ENCODE data around the gene CCDC192.

The CCDC192 gene

GRCh38 chr5:127805448-127805847 lies 102.3 kb downstream of the CCDC192 start:
- DNase-seq (ENCODE audit: low read depth in 1 of 2, low spot score in 1 of 2): no peak

- no peak for DNase-seq (ENCODE audit: low read depth in 1 of 2, low spot score in 1 of 2)
These were observed 103.6 kb downstream of the CCDC192 start for GRCh38 chr5:127806776-127807175.

- no peak for DNase-seq (ENCODE audit: low read depth in 1 of 2, low spot score in 1 of 2)
These were observed 106.3 kb downstream of the CCDC192 start for GRCh38 chr5:127809533-127809932.

- no peak for DNase-seq (ENCODE audit: low read depth in 1 of 2, low spot score in 1 of 2)
These were observed 106.8 kb downstream of the CCDC192 start for GRCh38 chr5:127810017-127810416.

GRCh38 chr5:127810707-127811490 lies 107.7 kb downstream of the CCDC192 start:
- no peak for DNase-seq (ENCODE audit: low read depth in 1 of 2, low spot score in 1 of 2)

- no peak for DNase-seq (ENCODE audit: low read depth in 1 of 2, low spot score in 1 of 2)
These were observed 109.4 kb downstream of the CCDC192 start for GRCh38 chr5:127812570-127812969.

GRCh38 chr5:127813633-127814587 lies 110.7 kb downstream of the CCDC192 start:
- no peak for DNase-seq (ENCODE audit: low read depth in 1 of 2, low spot score in 1 of 2)

GRCh38 chr5:127814588-127814973 lies 111.4 kb downstream of the CCDC192 start:
- DNase-seq (ENCODE audit: low read depth in 1 of 2, low spot score in 1 of 2): no peak

- no peak for DNase-seq (ENCODE audit: low read depth in 1 of 2, low spot score in 1 of 2)
These were observed 117.8 kb downstream of the CCDC192 start for GRCh38 chr5:127820910-127821553.

GRCh38 chr5:127821896-127822295 lies 118.7 kb downstream of the CCDC192 start:
- DNase-seq (ENCODE audit: low read depth in 1 of 2, low spot score in 1 of 2): no peak

GRCh38 chr5:127824126-127824525 lies 120.9 kb downstream of the CCDC192 start:
- DNase-seq (ENCODE audit: low read depth in 1 of 2, low spot score in 1 of 2): no peak

GRCh38 chr5:127826011-127826410 lies 122.8 kb downstream of the CCDC192 start:
- no peak for DNase-seq (ENCODE audit: low read depth in 1 of 2, low spot score in 1 of 2)

GRCh38 chr5:127827451-127827850 lies 124.3 kb downstream of the CCDC192 start:
- DNase-seq (ENCODE audit: low read depth in 1 of 2, low spot score in 1 of 2): no peak

- DNase-seq (ENCODE audit: low read depth in 1 of 2, low spot score in 1 of 2): no peak
These were observed 127.0 kb downstream of the CCDC192 start for GRCh38 chr5:127830157-127830556.

- DNase-seq (ENCODE audit: low read depth in 1 of 2, low spot score in 1 of 2): no peak
These were observed 127.8 kb downstream of the CCDC192 start for GRCh38 chr5:127830829-127831598.

GRCh38 chr5:127832067-127832466 lies 128.9 kb downstream of the CCDC192 start:
- DNase-seq (ENCODE audit: low read depth in 1 of 2, low spot score in 1 of 2): no peak

- DNase-seq (ENCODE audit: low read depth in 1 of 2, low spot score in 1 of 2): no peak
These were observed 130.9 kb downstream of the CCDC192 start for GRCh38 chr5:127834094-127834531.

GRCh38 chr5:127834554-127834953 lies 131.4 kb downstream of the CCDC192 start:
- no peak for DNase-seq (ENCODE audit: low read depth in 1 of 2, low spot score in 1 of 2)

GRCh38 chr5:127838661-127839060 lies 135.5 kb downstream of the CCDC192 start:
- no peak for DNase-seq (ENCODE audit: low read depth in 1 of 2, low spot score in 1 of 2)

- no peak for DNase-seq (ENCODE audit: low read depth in 1 of 2, low spot score in 1 of 2)
These were observed 135.9 kb downstream of the CCDC192 start for GRCh38 chr5:127839072-127839471.
